ENCODE results near the gene MAU2. TPM values are rescaled to one million over a fixed set of nuclear protein-coding genes. Genes with fewer than 3 reads are reported as not detected.
A peak's percentile ranks its signal among the peaks of the same experiment; 100 is the strongest.

Gene MAU2
- total RNA-seq, 2 donors from 2014 or later, result 64.2 to 68.5 TPM

- Mint-ChIP-seq H3K4me3 (no peak overlapping the region), H3K4me1 (ENCODE audit: low read depth) (no peaks in the 10 kb centered on the region), H3K9me3 (peaks cover 0 to 1% of the 10 kb centered on the region in 2 donors), H3K27me3 (ENCODE audit: low read depth) (no peaks in the 10 kb centered on the region), H3K36me3 (ENCODE audit: insufficient read depth in 2 of 2) (peaks cover 15 to 45% of the 10 kb centered on the region in 2 donors), H3K27ac (no peak overlapping the region)
- ATAC-seq (replicated peaks in 1 of 2), result no peak
- DNase-seq, result no peak
These were observed 28.0 kb upstream of the MAU2 start for GRCh38 chr19:19292607-19293006.

GRCh38 chr19:19294914-19295313 lies 25.7 kb upstream of the MAU2 start:
- DNase-seq, result no peak
- Mint-ChIP-seq H3K36me3 (ENCODE audit: insufficient read depth in 2 of 2) (peaks cover 15 to 40% of the 10 kb centered on the region in 2 donors), H3K4me1 (ENCODE audit: low read depth) (no peaks in the 10 kb centered on the region), H3K4me3 (no peak overlapping the region), H3K9me3 (peaks cover 0 to 1% of the 10 kb centered on the region in 2 donors), H3K27me3 (ENCODE audit: low read depth) (no peaks in the 10 kb centered on the region), H3K27ac (no peak overlapping the region)
- no peak for ATAC-seq (replicated peaks in 1 of 2)

GRCh38 chr19:19296953-19297689 lies 23.5 kb upstream of the MAU2 start:
- no peak for DNase-seq
- Mint-ChIP-seq H3K9me3 (peaks cover 0 to 1% of the 10 kb centered on the region in 2 donors), H3K4me3 (no peak overlapping the region), H3K36me3 (ENCODE audit: insufficient read depth in 2 of 2) (peaks cover 10 to 29% of the 10 kb centered on the region in 2 donors), H3K4me1 (ENCODE audit: low read depth) (no peaks in the 10 kb centered on the region), H3K27ac (no peak overlapping the region), H3K27me3 (ENCODE audit: low read depth) (no peaks in the 10 kb centered on the region)
- ATAC-seq (replicated peaks in 1 of 2), result no peak

- H3K36me3 Mint-ChIP-seq (ENCODE audit: insufficient read depth in 2 of 2), result peaks cover 8 to 24% of the 10 kb centered on the region in 2 donors
These were observed 22.9 kb upstream of the MAU2 start for GRCh38 chr19:19297759-19298158.

DNA sequence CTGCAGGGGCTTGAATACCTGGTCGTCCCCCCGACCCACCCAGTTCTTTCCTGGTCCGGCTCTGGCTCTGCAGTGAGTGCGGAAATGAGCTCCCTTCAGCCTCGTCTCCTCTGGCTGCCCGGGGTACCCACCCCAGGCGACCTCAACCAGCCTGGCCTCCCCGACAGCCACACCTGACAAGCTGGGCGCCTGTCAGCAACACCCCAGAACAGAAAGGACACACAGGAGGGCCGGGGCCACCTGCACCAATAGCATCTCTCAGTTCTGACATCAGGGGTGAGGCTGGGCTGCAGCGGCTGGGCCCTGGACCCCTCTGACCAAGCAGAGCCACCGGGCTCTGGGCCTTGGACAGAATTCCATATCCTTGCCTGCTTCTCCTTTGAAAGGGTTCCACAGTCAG lies 20.0 kb upstream of the MAU2 start:
- Mint-ChIP-seq H3K4me3 (no peak overlapping the region), H3K27me3 (ENCODE audit: low read depth) (no peaks in the 10 kb centered on the region), H3K27ac (no peak overlapping the region), H3K36me3 (ENCODE audit: insufficient read depth in 2 of 2) (peaks cover 4 to 12% of the 10 kb centered on the region in 2 donors), H3K9me3 (no peaks in the 10 kb centered on the region), H3K4me1 (ENCODE audit: low read depth) (no peaks in the 10 kb centered on the region)
- ATAC-seq (replicated peaks in 1 of 2) (no peak), DNase-seq (no peak)

More at GRCh38 chr19:19297759-19298158, 22.9 kb upstream of the MAU2 start:
- Mint-ChIP-seq H3K27ac (no peak overlapping the region), H3K27me3 (ENCODE audit: low read depth) (no peaks in the 10 kb centered on the region), H3K4me3 (no peak overlapping the region), H3K4me1 (ENCODE audit: low read depth) (no peaks in the 10 kb centered on the region), H3K9me3 (peaks cover 0 to 1% of the 10 kb centered on the region in 2 donors)
- no peak for DNase-seq
- ATAC-seq (replicated peaks in 1 of 2), result no peak

GRCh38 chr19:19303411-19303810 lies 17.2 kb upstream of the MAU2 start:
- no peak overlapping the region for H3K4me3 Mint-ChIP-seq
- H3K9me3 Mint-ChIP-seq, result no peaks in the 10 kb centered on the region
- DNase-seq (no peak), ATAC-seq (replicated peaks in 1 of 2) (no peak)
- no peak overlapping the region for H3K27ac Mint-ChIP-seq
- no peaks in the 10 kb centered on the region for H3K27me3 Mint-ChIP-seq (ENCODE audit: low read depth)
- H3K36me3 Mint-ChIP-seq (ENCODE audit: insufficient read depth in 2 of 2), result peaks cover 2 to 6% of the 10 kb centered on the region in 2 donors
- H3K4me1 Mint-ChIP-seq (ENCODE audit: low read depth), result no peaks in the 10 kb centered on the region

GRCh38 chr19:19304186-19304965 lies 16.3 kb upstream of the MAU2 start:
- H3K27ac Mint-ChIP-seq, result no peak overlapping the region
- DNase-seq (no peak), ATAC-seq (replicated peaks in 1 of 2) (no peak)
- H3K4me1 Mint-ChIP-seq (ENCODE audit: low read depth), result no peaks in the 10 kb centered on the region
- H3K27me3 Mint-ChIP-seq (ENCODE audit: low read depth), result no peaks in the 10 kb centered on the region
- H3K36me3 Mint-ChIP-seq (ENCODE audit: insufficient read depth in 2 of 2), result peaks cover 0 to 9% of the 10 kb centered on the region in 2 donors
- no peak overlapping the region for H3K4me3 Mint-ChIP-seq
- H3K9me3 Mint-ChIP-seq, result no peaks in the 10 kb centered on the region

DNA sequence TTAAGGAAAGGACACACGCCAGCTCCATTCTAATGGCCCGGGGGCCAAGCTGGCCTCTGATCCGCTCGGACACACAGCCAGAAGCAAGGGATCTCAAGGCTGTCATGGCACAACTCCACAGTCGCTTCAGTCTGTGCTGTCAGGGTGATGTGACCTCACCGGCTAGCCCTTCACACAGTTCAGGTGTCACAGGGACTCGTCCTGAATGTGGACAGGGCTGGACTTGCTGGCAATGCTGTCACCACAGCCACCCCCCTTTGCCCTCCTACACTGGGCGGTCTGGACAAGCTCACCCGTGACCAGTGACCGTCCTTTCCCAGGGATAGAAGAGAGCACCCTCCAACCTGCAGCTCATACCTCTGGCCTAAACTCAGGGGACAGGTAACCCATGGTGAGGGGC lies 15.6 kb upstream of the MAU2 start:
- Mint-ChIP-seq H3K4me3 (no peak overlapping the region), H3K9me3 (no peaks in the 10 kb centered on the region), H3K36me3 (ENCODE audit: insufficient read depth in 2 of 2) (peaks cover 0 to 11% of the 10 kb centered on the region in 2 donors), H3K4me1 (ENCODE audit: low read depth) (no peaks in the 10 kb centered on the region), H3K27ac (no peak overlapping the region), H3K27me3 (ENCODE audit: low read depth) (no peaks in the 10 kb centered on the region)
- no peak for ATAC-seq (replicated peaks in 1 of 2)
- DNase-seq, result no peak

- Mint-ChIP-seq H3K36me3 (ENCODE audit: insufficient read depth in 2 of 2) (peaks cover 0 to 15% of the 10 kb centered on the region in 2 donors), H3K4me3 (no peak overlapping the region), H3K27ac (no peak overlapping the region), H3K4me1 (ENCODE audit: low read depth) (no peaks in the 10 kb centered on the region), H3K27me3 (ENCODE audit: low read depth) (no peaks in the 10 kb centered on the region), H3K9me3 (no peaks in the 10 kb centered on the region)
- no peak for DNase-seq
- ATAC-seq (replicated peaks in 1 of 2), result no peak
These were observed 14.9 kb upstream of the MAU2 start for GRCh38 chr19:19305696-19306095.

DNA sequence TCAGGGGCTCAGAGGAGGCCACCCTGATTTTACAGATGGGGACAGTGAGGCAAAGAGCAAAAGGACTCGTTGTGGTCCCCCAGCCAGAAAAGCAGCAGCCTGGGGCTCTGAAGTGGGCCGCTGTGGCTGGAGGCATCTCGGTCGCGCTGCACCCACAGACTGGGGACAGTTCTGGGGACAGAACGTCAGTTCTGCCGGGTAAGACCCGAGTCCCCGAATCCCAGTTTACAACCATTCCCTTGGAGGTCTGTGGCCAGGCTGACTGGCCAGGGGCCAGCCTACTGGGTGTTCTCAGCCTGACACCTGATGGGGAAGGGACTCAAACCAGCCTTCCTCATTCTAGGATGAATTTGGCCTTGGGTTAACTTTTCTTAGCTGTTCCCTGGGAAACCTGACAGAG lies 14.4 kb upstream of the MAU2 start:
- no peak for ATAC-seq (replicated peaks in 1 of 2)
- H3K4me1 Mint-ChIP-seq (ENCODE audit: low read depth), result no peaks in the 10 kb centered on the region
- H3K36me3 Mint-ChIP-seq (ENCODE audit: insufficient read depth in 2 of 2), result peaks cover 0 to 16% of the 10 kb centered on the region in 2 donors
- H3K27ac Mint-ChIP-seq, result no peak overlapping the region
- no peak overlapping the region for H3K4me3 Mint-ChIP-seq
- no peaks in the 10 kb centered on the region for H3K9me3 Mint-ChIP-seq
- no peaks in the 10 kb centered on the region for H3K27me3 Mint-ChIP-seq (ENCODE audit: low read depth)
- DNase-seq, result no peak

DNA sequence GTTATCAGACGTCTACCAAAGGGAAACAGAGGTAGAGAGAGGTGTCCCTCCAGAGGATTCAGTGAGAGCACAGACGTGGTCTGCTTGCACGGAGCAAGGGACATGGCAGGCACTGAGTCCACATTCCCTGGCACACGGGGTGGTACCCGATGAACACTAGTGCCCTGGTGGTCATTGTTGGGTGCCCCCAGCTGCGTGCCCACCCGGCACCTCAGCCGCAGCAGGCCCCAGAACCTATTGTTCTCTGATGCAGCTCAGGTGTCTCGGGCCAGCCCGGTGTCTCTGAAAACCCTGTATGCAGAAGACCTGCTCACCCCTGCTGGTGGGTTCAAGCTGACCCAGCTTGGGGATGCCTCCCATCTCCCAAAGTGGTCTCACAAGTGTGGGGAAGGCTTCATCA lies 12.3 kb upstream of the MAU2 start:
- no peak overlapping the region for H3K4me3 Mint-ChIP-seq
- no peak for DNase-seq
- H3K36me3 Mint-ChIP-seq (ENCODE audit: insufficient read depth in 2 of 2), result peaks cover 0 to 18% of the 10 kb centered on the region in 2 donors
- H3K27me3 Mint-ChIP-seq (ENCODE audit: low read depth), result no peaks in the 10 kb centered on the region
- H3K4me1 Mint-ChIP-seq (ENCODE audit: low read depth), result peaks cover 5% of the 10 kb centered on the region
- no peak for ATAC-seq (replicated peaks in 1 of 2)
- H3K27ac Mint-ChIP-seq, result no peak overlapping the region
- H3K9me3 Mint-ChIP-seq, result no peaks in the 10 kb centered on the region

GRCh38 chr19:19315444-19315843 lies 5.2 kb upstream of the MAU2 start:
- DNase-seq, result peak in 1 of 2 donors; percentile 12
- H3K9me3 Mint-ChIP-seq, result no peaks in the 10 kb centered on the region
- no peaks in the 10 kb centered on the region for H3K27me3 Mint-ChIP-seq (ENCODE audit: low read depth)
- H3K36me3 Mint-ChIP-seq (ENCODE audit: insufficient read depth in 2 of 2), result peaks cover 3 to 14% of the 10 kb centered on the region in 2 donors
- ATAC-seq (replicated peaks in 1 of 2), result no peak
- H3K4me1 Mint-ChIP-seq (ENCODE audit: low read depth), result peaks cover 28% of the 10 kb centered on the region
- H3K4me3 Mint-ChIP-seq, result no peak overlapping the region
- peak overlapping the region; percentile 44 for H3K27ac Mint-ChIP-seq

- no peaks in the 10 kb centered on the region for H3K27me3 Mint-ChIP-seq (ENCODE audit: low read depth)
- H3K36me3 Mint-ChIP-seq (ENCODE audit: insufficient read depth in 2 of 2), result peaks cover 3 to 11% of the 10 kb centered on the region in 2 donors
- DNase-seq (no peak), ATAC-seq (replicated peaks in 1 of 2) (no peak)
- no peaks in the 10 kb centered on the region for H3K9me3 Mint-ChIP-seq
- no peak overlapping the region for H3K4me3 Mint-ChIP-seq
- no peak overlapping the region for H3K27ac Mint-ChIP-seq
- peaks cover 28% of the 10 kb centered on the region for H3K4me1 Mint-ChIP-seq (ENCODE audit: low read depth)
These were observed 4.5 kb upstream of the MAU2 start for GRCh38 chr19:19316082-19316481.

Measured in activated T-cell treated with anti-CD3 and anti-CD28 coated beads, Interleukin-2, amount 50 U/mL, for 72 hours (primary cell).